A204.1 (cell line): ENCODE results near the gene TAF1B.

Experiments
- FAIRE-seq: peaks from 2 replicates; lab custom pipeline; 2012; peaks lifted over from hg19 to GRCh38; lab: Jason Lieb, UNC

Gene TAF1B

GRCh38 chr2:9941996-9942390 lies 98.7 kb downstream of the TAF1B start:
- no peak for FAIRE-seq

- FAIRE-seq = no peak
Observed at GRCh38 chr2:9944330-9944758, 101.1 kb downstream of the TAF1B start.

- no peak for FAIRE-seq
Observed at GRCh38 chr2:9945596-9945995, 102.3 kb downstream of the TAF1B start.

- no peak for FAIRE-seq
Observed at GRCh38 chr2:9946076-9946475, 102.8 kb downstream of the TAF1B start.

GRCh38 chr2:9946818-9947217 lies 103.5 kb downstream of the TAF1B start:
- FAIRE-seq = no peak

- no peak for FAIRE-seq
Observed at GRCh38 chr2:9948721-9949120, 105.4 kb downstream of the TAF1B start.

- no peak for FAIRE-seq
Observed at GRCh38 chr2:9949239-9949991, 106.1 kb downstream of the TAF1B start.

GRCh38 chr2:9949992-9950520 lies 106.8 kb downstream of the TAF1B start:
- FAIRE-seq = no peak

- FAIRE-seq = no peak
Observed at GRCh38 chr2:9950521-9951271, 107.4 kb downstream of the TAF1B start.

GRCh38 chr2:9951272-9951521 lies 107.9 kb downstream of the TAF1B start:
- no peak for FAIRE-seq

GRCh38 chr2:9951522-9952285 lies 108.4 kb downstream of the TAF1B start, which contains the start of gene GRHL1:
Gene GRHL1 (plus strand): TSS chr2:9951693. CDS start chr2:9951834, 141 bp downstream.
- FAIRE-seq = no peak

- no peak for FAIRE-seq
Observed at GRCh38 chr2:9952286-9952737, 109.0 kb downstream of the TAF1B start.

- no peak for FAIRE-seq
Observed at GRCh38 chr2:9952856-9953503, 109.7 kb downstream of the TAF1B start.

GRCh38 chr2:9954136-9954535 lies 110.9 kb downstream of the TAF1B start:
- FAIRE-seq = no peak

GRCh38 chr2:9958057-9958456 lies 114.8 kb downstream of the TAF1B start:
- no peak for FAIRE-seq

GRCh38 chr2:9959262-9959661 lies 116.0 kb downstream of the TAF1B start:
- no peak for FAIRE-seq

GRCh38 chr2:9961013-9961412 lies 117.7 kb downstream of the TAF1B start:
- no peak for FAIRE-seq

GRCh38 chr2:9964334-9964980 lies 121.2 kb downstream of the TAF1B start:
- no peak for FAIRE-seq

GRCh38 chr2:9965119-9965822 lies 122.0 kb downstream of the TAF1B start:
- no peak for FAIRE-seq

- no peak for FAIRE-seq
Observed at GRCh38 chr2:9966491-9967022, 123.3 kb downstream of the TAF1B start.
